Bronchial smooth muscle cell (primary cell): ENCODE data around the gene ZNF778. TPM values are rescaled to one million over a fixed set of nuclear protein-coding genes. Genes with fewer than 3 reads are reported as not detected.

Experiments
- total RNA-seq: library from RNA; depleted of rRNA; stranded (reverse); fragments of >200 nt; gene quantifications from 2 replicates; pipeline ENCODE4 v1.2.1, GENCODE V29; 2014

ZNF778 gene
- total RNA-seq: 11.3 and 15.7 TPM in 2 replicates

DNA sequence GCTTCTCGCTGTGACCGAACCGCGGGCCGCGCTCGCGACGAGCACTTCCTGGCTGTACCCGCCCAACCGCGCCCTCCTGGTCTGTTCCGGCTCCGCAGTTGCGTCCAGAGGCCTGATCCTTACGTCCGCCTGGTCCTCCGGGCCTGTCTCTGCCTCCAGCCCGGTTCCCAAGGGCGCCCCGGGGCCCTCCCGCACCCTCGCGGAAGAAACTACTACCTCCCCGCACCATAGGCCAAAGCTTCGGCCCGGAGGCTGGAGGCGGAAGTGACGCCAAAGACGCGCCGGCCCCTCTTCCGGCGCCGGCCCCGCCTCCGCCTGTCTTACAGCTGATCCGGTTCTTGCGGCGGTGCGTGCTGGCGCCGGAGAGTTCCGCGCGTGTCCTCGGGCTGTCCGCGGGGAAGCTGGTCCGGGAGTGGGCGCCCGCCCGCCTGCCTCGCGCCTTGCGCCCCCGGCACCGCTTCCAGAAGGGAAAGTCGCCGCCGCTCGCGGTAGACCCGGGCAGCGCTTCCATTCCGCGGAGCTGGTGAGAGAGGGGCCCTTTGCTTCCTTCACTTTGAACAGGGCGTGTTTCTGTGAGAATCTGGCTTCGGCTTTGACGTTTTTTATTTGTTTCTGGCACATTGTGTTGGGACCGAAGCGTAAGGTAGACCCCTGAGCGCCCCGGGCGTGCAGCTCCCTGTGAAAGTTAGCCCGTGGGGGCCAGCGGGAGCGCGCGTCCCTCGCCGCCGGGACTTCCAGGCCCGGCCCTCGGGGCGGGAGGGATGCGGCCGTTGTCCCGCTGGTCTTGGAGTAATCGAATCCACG lies at the start of gene ZNF778:
ZNF778 (plus strand) TSS at position 316 of the 804 bp plus-strand sequence. CDS start 3,425 bp downstream, outside the sequence.

DNA sequence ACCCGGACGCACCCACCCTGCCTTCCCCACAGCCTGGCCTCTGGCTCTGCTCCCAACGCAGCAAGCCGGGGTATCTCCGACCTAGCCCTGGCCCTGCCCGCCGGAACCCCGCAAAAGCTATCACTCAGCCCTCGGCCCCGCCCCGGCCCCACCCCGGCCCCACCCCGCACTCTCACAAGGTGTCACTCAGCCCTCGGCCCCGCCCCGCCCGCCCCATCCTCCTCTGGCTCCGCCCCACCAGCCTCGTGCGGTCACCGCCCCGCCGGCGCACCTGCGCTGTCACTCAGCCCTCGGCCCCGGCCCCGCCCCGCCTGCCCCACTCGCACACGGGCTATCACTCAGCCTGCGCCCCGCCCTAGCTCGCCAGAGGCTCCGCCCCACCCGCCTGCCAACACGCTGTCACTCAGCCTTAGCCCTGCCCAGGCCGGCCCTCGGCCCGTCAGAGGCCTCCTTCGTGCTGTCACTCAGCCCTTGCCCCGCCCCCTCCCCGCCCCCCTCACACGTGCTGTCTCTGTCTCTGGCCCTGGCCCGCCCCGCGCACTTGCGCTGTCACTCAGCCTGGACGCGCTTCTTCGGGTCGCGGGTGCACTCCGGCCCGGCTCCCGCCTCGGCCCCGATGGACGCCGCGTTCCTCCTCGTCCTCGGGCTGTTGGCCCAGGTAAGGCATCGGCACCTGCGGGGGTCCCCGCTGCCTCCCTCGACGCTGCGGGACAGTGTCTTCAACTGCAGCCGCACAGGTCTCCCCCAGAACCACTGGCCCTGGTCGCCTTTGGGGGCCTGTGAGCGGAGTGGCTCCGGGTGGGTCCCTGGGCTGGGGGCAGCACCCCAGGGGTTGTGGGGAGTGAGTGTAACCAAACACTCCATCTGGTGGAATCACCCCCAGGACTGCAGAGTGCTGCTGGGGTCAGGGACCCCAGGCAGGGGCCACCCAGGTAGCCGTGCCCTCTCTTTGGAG lies 46.0 kb upstream of the ZNF778 start, which contains the start of gene CDH15:
CDH15 (plus strand) TSS at position 533 of the 955 bp plus-strand sequence; CDS start at position 617, 84 bp downstream.

DNA sequence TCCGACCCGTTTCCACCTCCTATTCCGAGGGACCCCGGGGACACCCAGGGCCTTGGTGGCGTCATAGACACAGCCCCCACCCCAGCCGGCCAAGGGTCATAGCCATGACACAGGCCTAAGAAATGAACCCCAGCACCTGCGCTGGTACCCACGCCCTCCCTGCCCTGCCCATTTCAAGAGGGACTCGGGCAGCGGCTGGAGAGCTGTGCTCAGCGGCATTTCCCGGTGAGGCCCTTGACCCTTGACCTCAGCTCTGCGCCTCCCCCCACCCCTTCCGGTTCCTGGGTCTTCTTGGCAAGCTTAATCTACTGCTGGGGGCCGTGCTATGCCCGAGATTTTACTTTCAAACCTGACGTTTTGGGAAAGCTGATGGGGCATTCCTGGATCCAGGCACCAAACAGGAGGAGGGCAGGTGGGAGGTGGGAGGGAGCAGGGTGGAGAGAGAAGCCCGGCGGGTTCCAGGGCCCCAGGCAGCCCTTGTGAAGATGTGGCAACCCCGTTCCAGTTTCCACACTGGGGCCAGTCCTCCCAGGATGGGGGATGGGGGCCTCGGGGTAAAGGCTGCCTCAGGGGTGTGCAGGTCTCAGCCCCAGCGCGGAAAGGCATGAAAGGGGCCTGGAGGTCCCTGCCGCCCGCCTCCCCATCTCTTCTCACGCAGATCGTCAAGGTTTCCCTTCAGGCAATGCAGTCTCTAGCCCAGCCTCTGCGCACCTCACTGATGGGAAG lies 17.2 kb upstream of the ZNF778 start, which contains the start of gene SLC22A31:
SLC22A31 (minus strand) TSS at position 414 of the 726 bp plus-strand sequence; CDS start at position 378, 36 bp downstream.

Other genes starting within 250 kb of the ZNF778 start
- 0.17 TPM in 1 of 2 replicates, not detected in the other for gene CBFA2T3, start 240.5 kb upstream of the ZNF778 start, total RNA-seq
- 20.3 and 23.5 TPM in 2 replicates for gene ACSF3, start 123.9 kb upstream of the ZNF778 start, total RNA-seq
- gene CDH15, start 46.0 kb upstream of the ZNF778 start, total RNA-seq: 0.17 and 0.32 TPM in 2 replicates
- 0.16 TPM in 1 of 2 replicates, not detected in the other for gene SLC22A31, start 17.2 kb upstream of the ZNF778 start, total RNA-seq